Measurements from ENCODE around the gene TSHZ2.

TSHZ2 gene

DNA sequence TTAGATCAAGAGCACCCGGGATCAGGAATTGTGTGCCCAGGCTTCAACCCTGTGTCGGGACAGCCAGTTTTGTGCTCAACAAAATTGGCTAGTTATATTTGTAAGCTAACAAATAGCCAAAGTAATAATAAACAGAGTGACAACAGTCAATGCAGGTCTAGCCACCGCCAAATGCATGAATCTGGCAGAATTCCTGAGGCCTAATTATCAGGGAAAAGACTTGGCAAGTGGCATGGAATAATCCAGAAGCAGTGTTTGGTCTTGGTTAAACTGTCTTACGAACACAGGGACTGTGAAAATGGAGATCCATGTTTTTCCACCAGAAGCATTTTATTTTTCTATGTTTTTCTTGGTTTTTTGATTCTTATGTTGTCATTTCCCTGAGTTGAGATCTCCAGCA, 352.7 kb downstream of the TSHZ2 start:
- H3K27ac ChIP-seq (ENCODE audit: low read depth, low read length, poor library complexity, severe bottlenecking) = no peak overlapping the region
- no peak overlapping the region for H2AFZ ChIP-seq (ENCODE audit: low read length)
- no peaks in the 10 kb centered on the region for H3F3A ChIP-seq (ENCODE audit: insufficient read depth, low read length)
- H3K36me3 ChIP-seq (ENCODE audit: insufficient read depth, low read length) = no peaks in the 10 kb centered on the region
- H4K20me1 ChIP-seq (ENCODE audit: insufficient read depth, low read length) = no peaks in the 10 kb centered on the region
- no peak overlapping the region for H3K4me2 ChIP-seq (ENCODE audit: low read length)
- H3K79me2 ChIP-seq (ENCODE audit: insufficient read depth, low read length) = no peaks in the 10 kb centered on the region
- no peaks in the 10 kb centered on the region for H3K9me3 ChIP-seq (ENCODE audit: low read length)
- TF ChIP-seq, protein P1, sequence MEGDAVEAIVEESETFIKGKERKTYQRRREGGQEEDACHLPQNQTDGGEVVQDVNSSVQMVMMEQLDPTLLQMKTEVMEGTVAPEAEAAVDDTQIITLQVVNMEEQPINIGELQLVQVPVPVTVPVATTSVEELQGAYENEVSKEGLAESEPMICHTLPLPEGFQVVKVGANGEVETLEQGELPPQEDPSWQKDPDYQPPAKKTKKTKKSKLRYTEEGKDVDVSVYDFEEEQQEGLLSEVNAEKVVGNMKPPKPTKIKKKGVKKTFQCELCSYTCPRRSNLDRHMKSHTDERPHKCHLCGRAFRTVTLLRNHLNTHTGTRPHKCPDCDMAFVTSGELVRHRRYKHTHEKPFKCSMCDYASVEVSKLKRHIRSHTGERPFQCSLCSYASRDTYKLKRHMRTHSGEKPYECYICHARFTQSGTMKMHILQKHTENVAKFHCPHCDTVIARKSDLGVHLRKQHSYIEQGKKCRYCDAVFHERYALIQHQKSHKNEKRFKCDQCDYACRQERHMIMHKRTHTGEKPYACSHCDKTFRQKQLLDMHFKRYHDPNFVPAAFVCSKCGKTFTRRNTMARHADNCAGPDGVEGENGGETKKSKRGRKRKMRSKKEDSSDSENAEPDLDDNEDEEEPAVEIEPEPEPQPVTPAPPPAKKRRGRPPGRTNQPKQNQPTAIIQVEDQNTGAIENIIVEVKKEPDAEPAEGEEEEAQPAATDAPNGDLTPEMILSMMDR (IDR thresholded peaks at IDR 0.05; ENCODE audit: low read length) = no peak
- no peak for TF ChIP-seq EZH2 (IDR thresholded peaks at IDR 0.05; ENCODE audit: borderline replicate concordance, low read length)
- no peak overlapping the region for H3K4me3 ChIP-seq (ENCODE audit: low read depth, low read length, poor library complexity, severe bottlenecking)
- H3K27me3 ChIP-seq (ENCODE audit: insufficient read depth, low read length) = no peaks in the 10 kb centered on the region; the same call in 1 of the 2 replicates
- no peaks in the 10 kb centered on the region for H3K9me2 ChIP-seq (ENCODE audit: low read depth, low read length)
- H3K4me1 ChIP-seq (ENCODE audit: insufficient read depth, low read length, severe bottlenecking) = no peaks in the 10 kb centered on the region
- no peak overlapping the region for H3K9ac ChIP-seq (ENCODE audit: low read length)

GRCh38 chr20:53328961-53329360, 356.8 kb downstream of the TSHZ2 start:
- Histone ChIP-seq H2AFZ (ENCODE audit: low read length) (no peak overlapping the region), H3K4me1 (ENCODE audit: insufficient read depth, low read length, severe bottlenecking) (no peaks in the 10 kb centered on the region), H3K36me3 (ENCODE audit: insufficient read depth, low read length) (no peaks in the 10 kb centered on the region), H3F3A (ENCODE audit: insufficient read depth, low read length) (no peaks in the 10 kb centered on the region), H3K9me2 (ENCODE audit: low read depth, low read length) (no peaks in the 10 kb centered on the region), H3K27me3 (ENCODE audit: insufficient read depth, low read length) (no peaks in the 10 kb centered on the region), H3K9ac (ENCODE audit: low read length) (no peak overlapping the region), H3K4me2 (ENCODE audit: low read length) (no peak overlapping the region), H3K9me3 (ENCODE audit: low read length) (no peaks in the 10 kb centered on the region), H4K20me1 (ENCODE audit: insufficient read depth, low read length) (no peaks in the 10 kb centered on the region), H3K27ac (ENCODE audit: low read depth, low read length, poor library complexity, severe bottlenecking) (no peak overlapping the region), H3K79me2 (ENCODE audit: insufficient read depth, low read length) (no peaks in the 10 kb centered on the region), H3K4me3 (ENCODE audit: low read depth, low read length, poor library complexity, severe bottlenecking) (no peak overlapping the region)
- TF ChIP-seq, protein P1 (IDR thresholded peaks at IDR 0.05; ENCODE audit: low read length) = no peak
- no peak for TF ChIP-seq EZH2 (IDR thresholded peaks at IDR 0.05; ENCODE audit: borderline replicate concordance, low read length)

DNA sequence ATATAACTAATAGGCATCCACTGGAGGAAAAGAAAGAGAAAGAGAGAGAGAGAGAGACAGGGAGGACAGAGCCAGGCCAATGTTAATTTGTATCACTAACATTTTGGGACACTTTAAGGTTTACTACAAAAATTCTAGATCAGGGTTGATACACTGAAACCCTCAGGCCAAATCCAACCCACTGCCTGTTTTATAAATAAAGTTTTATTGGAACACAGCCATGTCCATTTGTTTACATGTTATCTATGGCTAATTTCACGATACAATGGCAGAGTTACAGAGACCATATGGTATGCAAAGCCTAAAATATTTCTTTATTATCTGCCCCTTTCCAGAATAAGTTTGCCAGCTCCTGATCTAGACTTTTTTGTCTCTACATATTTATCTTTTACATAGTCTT, 357.6 kb downstream of the TSHZ2 start:
- Histone ChIP-seq H3K9ac (ENCODE audit: low read length) (no peak overlapping the region), H3K4me2 (ENCODE audit: low read length) (no peak overlapping the region), H3K4me1 (ENCODE audit: insufficient read depth, low read length, severe bottlenecking) (no peaks in the 10 kb centered on the region), H3F3A (ENCODE audit: insufficient read depth, low read length) (no peaks in the 10 kb centered on the region), H4K20me1 (ENCODE audit: insufficient read depth, low read length) (no peaks in the 10 kb centered on the region), H3K27ac (ENCODE audit: low read depth, low read length, poor library complexity, severe bottlenecking) (no peak overlapping the region), H2AFZ (ENCODE audit: low read length) (no peak overlapping the region), H3K27me3 (ENCODE audit: insufficient read depth, low read length) (no peaks in the 10 kb centered on the region), H3K36me3 (ENCODE audit: insufficient read depth, low read length) (no peaks in the 10 kb centered on the region), H3K9me2 (ENCODE audit: low read depth, low read length) (no peaks in the 10 kb centered on the region), H3K4me3 (ENCODE audit: low read depth, low read length, poor library complexity, severe bottlenecking) (no peak overlapping the region), H3K79me2 (ENCODE audit: insufficient read depth, low read length) (no peaks in the 10 kb centered on the region), H3K9me3 (ENCODE audit: low read length) (no peaks in the 10 kb centered on the region)
- no peak for TF ChIP-seq EZH2 (IDR thresholded peaks at IDR 0.05; ENCODE audit: borderline replicate concordance, low read length)
- TF ChIP-seq, protein P1 (IDR thresholded peaks at IDR 0.05; ENCODE audit: low read length) = no peak

Measured in OCI-LY1 (cell line).